ENCODE data around the gene NUTF2.

- TF ChIP-seq GATA2 (IDR thresholded peaks at IDR 0.05; ENCODE audit: low read depth, low read length) (no peak), GATA3 (IDR thresholded peaks at IDR 0.05; ENCODE audit: low read depth, low read length) (no peak)
Observed at GRCh38 chr16:67825119-67825518, 21.6 kb upstream of the NUTF2 start.
